OCI-LY3 (cell line): ENCODE measurements around the gene STAU1.

Experiments
- CTCF ChIP-seq: fragments of 200-600, 300-600 bp; sonication (generic); IDR thresholded peaks from 2 replicates; pipeline ENCODE4 v1.5.1; 2014; ENCODE audit warnings: antibody characterized with exemption, low read length, low read depth
- EZH2phosphoT487 ChIP-seq: fragments of 200-600 bp; shearing (Covaris generic); IDR thresholded peaks from 2 replicates; pipeline ENCODE4 v1.6.1; 2018; ENCODE audit warnings: antibody characterized with exemption, mixed run types, low read depth

- TF ChIP-seq CTCF = no peak
- no peak for TF ChIP-seq EZH2phosphoT487
Observed at GRCh38 chr20:49147296-49147695, 40.8 kb downstream of the STAU1 start.
